Measurements from ENCODE around the gene SLC12A7. TPM values are rescaled to one million over a fixed set of nuclear protein-coding genes. Genes with fewer than 3 reads are reported as not detected.

Gene SLC12A7
- total RNA-seq, 1 experiment from 2014 or later, result 30.8 TPM

DNA sequence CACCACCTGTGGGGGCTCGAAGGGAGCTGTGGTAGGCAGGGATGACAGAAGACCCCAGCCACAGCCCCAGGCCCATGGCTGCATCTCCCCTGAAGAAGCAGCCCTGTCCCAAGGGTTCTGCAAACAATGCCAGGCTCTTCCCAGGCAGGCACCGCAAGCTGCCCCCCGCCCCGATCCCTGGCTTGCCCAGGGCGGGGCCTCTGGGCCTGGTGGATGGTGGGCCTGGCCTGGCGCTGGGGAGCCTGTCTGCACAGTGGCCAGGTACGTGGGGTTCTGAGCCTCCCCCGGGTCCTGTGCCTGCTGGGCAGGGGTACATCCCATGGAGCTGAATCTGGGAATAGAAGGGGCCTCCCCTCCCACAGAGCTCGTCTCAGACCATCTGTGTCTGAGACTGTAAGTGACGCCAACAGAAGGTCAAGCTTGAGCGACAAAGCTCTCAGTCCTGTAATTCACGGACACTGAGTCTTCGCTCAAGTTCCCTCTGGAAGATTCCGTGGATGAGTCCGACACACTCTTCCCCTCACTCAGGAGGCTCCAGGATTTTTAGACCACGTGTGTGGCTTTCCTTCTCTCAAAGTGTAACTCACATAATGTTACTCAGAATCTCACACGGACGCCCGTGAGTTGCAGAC lies 4.4 kb upstream of the SLC12A7 start:
- TF ChIP-seq, protein P1, sequence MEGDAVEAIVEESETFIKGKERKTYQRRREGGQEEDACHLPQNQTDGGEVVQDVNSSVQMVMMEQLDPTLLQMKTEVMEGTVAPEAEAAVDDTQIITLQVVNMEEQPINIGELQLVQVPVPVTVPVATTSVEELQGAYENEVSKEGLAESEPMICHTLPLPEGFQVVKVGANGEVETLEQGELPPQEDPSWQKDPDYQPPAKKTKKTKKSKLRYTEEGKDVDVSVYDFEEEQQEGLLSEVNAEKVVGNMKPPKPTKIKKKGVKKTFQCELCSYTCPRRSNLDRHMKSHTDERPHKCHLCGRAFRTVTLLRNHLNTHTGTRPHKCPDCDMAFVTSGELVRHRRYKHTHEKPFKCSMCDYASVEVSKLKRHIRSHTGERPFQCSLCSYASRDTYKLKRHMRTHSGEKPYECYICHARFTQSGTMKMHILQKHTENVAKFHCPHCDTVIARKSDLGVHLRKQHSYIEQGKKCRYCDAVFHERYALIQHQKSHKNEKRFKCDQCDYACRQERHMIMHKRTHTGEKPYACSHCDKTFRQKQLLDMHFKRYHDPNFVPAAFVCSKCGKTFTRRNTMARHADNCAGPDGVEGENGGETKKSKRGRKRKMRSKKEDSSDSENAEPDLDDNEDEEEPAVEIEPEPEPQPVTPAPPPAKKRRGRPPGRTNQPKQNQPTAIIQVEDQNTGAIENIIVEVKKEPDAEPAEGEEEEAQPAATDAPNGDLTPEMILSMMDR (conservative IDR thresholded peaks at IDR 0.05), result no peak
- H3K23ac ChIP-seq (ENCODE audit: insufficient read length, low read depth, low read length), result no peak overlapping the region
- Mint-ChIP-seq H3K36me3 (ENCODE audit: insufficient read depth in 1 of 3, low read depth in 3 of 3) (no peaks in the 10 kb centered on the region), H3K27ac (no peak overlapping the region), H3K9me3 (no peaks in the 10 kb centered on the region), H3K27me3 (ENCODE audit: low read depth) (peaks cover 15% of the 10 kb centered on the region), H3K4me3 (no peak overlapping the region; a peak in 1 of 5 replicates), H3K4me1 (peaks cover 13 to 29% of the 10 kb centered on the region in 2 experiments)
- H2BK120ac ChIP-seq (ENCODE audit: low read depth, low read length, poor library complexity, severe bottlenecking), result no peak overlapping the region
- no peak overlapping the region for H3K9ac ChIP-seq (ENCODE audit: extremely low read depth, insufficient read length, low read length)
- H3K4me2 ChIP-seq (ENCODE audit: insufficient read depth, insufficient read length, low read length), result no peak overlapping the region
- no peak overlapping the region for H2BK12ac ChIP-seq (ENCODE audit: insufficient read length, low read depth, low read length)
- H2BK20ac ChIP-seq (ENCODE audit: low read depth, low read length, poor library complexity, severe bottlenecking), result no peak overlapping the region
- no peaks in the 10 kb centered on the region for H3K79me2 ChIP-seq (ENCODE audit: insufficient read depth, low read length)
- H3K79me1 ChIP-seq (ENCODE audit: insufficient read depth, low read depth, low read length, poor library complexity, severe bottlenecking), result no peaks in the 10 kb centered on the region
- H3K23me2 ChIP-seq (ENCODE audit: insufficient read length, low read depth, low read length, poor library complexity, severe bottlenecking), result no peaks in the 10 kb centered on the region
- no peak overlapping the region for H4K8ac ChIP-seq (replicated peaks; ENCODE audit: insufficient read length, low read depth, low read length)
- no peak overlapping the region for H2AK5ac ChIP-seq (ENCODE audit: insufficient read length, low read length)
- H2AFZ ChIP-seq (ENCODE audit: low read length), result no peak overlapping the region
- no peak overlapping the region for H3K56ac ChIP-seq (ENCODE audit: insufficient read length, low read depth, low read length)
- H4K91ac ChIP-seq (ENCODE audit: insufficient read length, low read depth, low read length), result no peak overlapping the region
- no peaks in the 10 kb centered on the region for H3K9me3 ChIP-seq (ENCODE audit: control insufficient read depth, low read depth, low read length)
- no peaks in the 10 kb centered on the region for H4K20me1 ChIP-seq (ENCODE audit: control insufficient read depth, insufficient read depth, insufficient read length)
- no peak overlapping the region for H2BK5ac ChIP-seq (ENCODE audit: insufficient read length, low read length)
- H3K18ac ChIP-seq (ENCODE audit: insufficient read length, low read depth, low read length), result no peak overlapping the region
- no peak for DNase-seq
- no peak overlapping the region for H3K14ac ChIP-seq (ENCODE audit: insufficient read depth, low read length)
- no peak overlapping the region for H4K5ac ChIP-seq (ENCODE audit: insufficient read length, low read depth, low read length)
- H3K4me1 ChIP-seq (ENCODE audit: insufficient read depth, low read length), result no peaks in the 10 kb centered on the region
- no CpG with 5 or more reads among the region's 19 CpGs for WGBS (ENCODE audit: extremely low coverage, insufficient read length, low lambda C conversion rate)
- H3K27ac ChIP-seq (ENCODE audit: insufficient read length, low read depth, low read length), result no peak overlapping the region
- no peaks in the 10 kb centered on the region for H3K27me3 ChIP-seq (ENCODE audit: insufficient read depth, low read length)
- no peak overlapping the region for H2BK15ac ChIP-seq (ENCODE audit: low read depth, low read length)
- no peak overlapping the region for H3T11ph ChIP-seq (ENCODE audit: low read length)
- H3K4ac ChIP-seq (ENCODE audit: low read depth, low read length), result no peak overlapping the region

Measured in H9 (cell line).